Stimulated activated CD4-positive, alpha-beta T cell treated with anti-CD3 and anti-CD28 coated beads, Interleukin-15, amount 100 ng/mL, for 48 hours (primary cell): ENCODE results near the gene ZYX.
A peak's percentile ranks its signal among the peaks of the same experiment; 100 is the strongest.

ENCODE experiments used
- DNase-seq, 2 donors: peaks; one replicate each; pipeline ENCODE4 v3.0.0-alpha.2; 2020; ENCODE audit warnings: low read depth in 2 of 2

The ZYX gene

GRCh38 chr7:143362131-143363015 is 18.8 kb upstream of the ZYX start, which contains the start of gene FAM131B:
Gene FAM131B (minus strand): TSS chr7:143362713. CDS start chr7:143362603, 110 bp downstream.
- no peak for DNase-seq

- DNase-seq, result no peak
These were observed 17.9 kb upstream of the ZYX start for GRCh38 chr7:143363016-143363937.

GRCh38 chr7:143367972-143368371 is 13.2 kb upstream of the ZYX start:
- DNase-seq, result no peak

GRCh38 chr7:143368387-143368786 is 12.8 kb upstream of the ZYX start:
- DNase-seq, result no peak

- no peak for DNase-seq
These were observed 11.2 kb upstream of the ZYX start for GRCh38 chr7:143369678-143370651.

- DNase-seq, result no peak
These were observed 9.1 kb upstream of the ZYX start for GRCh38 chr7:143372070-143372469.

- DNase-seq, result no peak
These were observed 7.8 kb upstream of the ZYX start for GRCh38 chr7:143373255-143373794.

GRCh38 chr7:143374561-143374960 is 6.6 kb upstream of the ZYX start:
- DNase-seq, result no peak

GRCh38 chr7:143375298-143376034 is 5.7 kb upstream of the ZYX start:
- no peak for DNase-seq

- DNase-seq, result no peak
These were observed 4.7 kb upstream of the ZYX start for GRCh38 chr7:143376396-143376795.

- DNase-seq, result no peak
These were observed 1.4 kb upstream of the ZYX start for GRCh38 chr7:143379611-143380259.

- DNase-seq, result peak; percentile 68 to 80
These were observed 892 bp upstream of the ZYX start for GRCh38 chr7:143380260-143380645.

GRCh38 chr7:143381427-143382125 is 431 bp downstream of the ZYX start:
- DNase-seq, result no peak

- no peak for DNase-seq
These were observed 1.1 kb downstream of the ZYX start for GRCh38 chr7:143382126-143382790.

- no peak for DNase-seq
These were observed 1.9 kb downstream of the ZYX start for GRCh38 chr7:143382791-143383641.

GRCh38 chr7:143383642-143383957 is 2.5 kb downstream of the ZYX start:
- no peak for DNase-seq

- no peak for DNase-seq
These were observed 3.0 kb downstream of the ZYX start for GRCh38 chr7:143384148-143384547.
